H9 (cell line): Measurements from ENCODE around the gene POGLUT2. TPM values are rescaled to one million over a fixed set of nuclear protein-coding genes. Genes with fewer than 3 reads are reported as not detected.

Source experiments
- DNase-seq: peaks from one replicate; pipeline ENCODE4 v3.0.0-alpha.2; 2017
- H2AFZ ChIP-seq: one replicate; pipeline ENCODE4 v1.6.1; 2013; ENCODE audit warnings: mild to moderate bottlenecking, low read length, control low read depth, moderate library complexity
- H2AK5ac ChIP-seq: 2 replicates; pipeline ENCODE4 v1.6.1; 2013; ENCODE audit warnings: low read length, control low read depth, mixed read lengths; ENCODE audit not compliant: insufficient read length
- H2BK120ac ChIP-seq: one replicate; pipeline ENCODE4 v1.6.1; 2013; ENCODE audit warnings: low read depth, mild to moderate bottlenecking, low read length, control low read depth, inconsistent platforms; ENCODE audit not compliant: poor library complexity, severe bottlenecking
- H2BK12ac ChIP-seq: 2 replicates; pipeline ENCODE4 v1.6.1; 2013; ENCODE audit warnings: low read length, control low read depth, mixed read lengths, low read depth; ENCODE audit not compliant: insufficient read length
- H2BK15ac ChIP-seq: 2 replicates; pipeline ENCODE4 v1.6.1; 2013; ENCODE audit warnings: low read depth, low read length, control low read depth
- H2BK20ac ChIP-seq: one replicate; pipeline ENCODE4 v1.6.1; 2013; ENCODE audit warnings: low read depth, mild to moderate bottlenecking, low read length, control low read depth, inconsistent platforms; ENCODE audit not compliant: poor library complexity, severe bottlenecking
- H2BK5ac ChIP-seq: 2 replicates; pipeline ENCODE4 v1.6.1; 2013; ENCODE audit warnings: low read length, control low read depth, mixed read lengths; ENCODE audit not compliant: insufficient read length
- H3K14ac ChIP-seq: 2 replicates; pipeline ENCODE4 v1.6.1; 2013; ENCODE audit warnings: low read length, control low read depth; ENCODE audit not compliant: insufficient read depth
- H3K18ac ChIP-seq: 2 replicates; pipeline ENCODE4 v1.6.1; 2013; ENCODE audit warnings: low read depth, mild to moderate bottlenecking, mixed read lengths, low read length, control low read depth; ENCODE audit not compliant: insufficient read length
- H3K23ac ChIP-seq: 2 replicates; pipeline ENCODE4 v1.6.1; 2013; ENCODE audit warnings: low read length, control low read depth, mixed read lengths, low read depth; ENCODE audit not compliant: insufficient read length
- H3K23me2 ChIP-seq: 2 replicates; pipeline ENCODE4 v1.6.1; 2013; ENCODE audit warnings: low read depth, mild to moderate bottlenecking, mixed read lengths, low read length, control low read depth; ENCODE audit not compliant: insufficient read length, poor library complexity, severe bottlenecking
- H3K27ac ChIP-seq: 2 replicates; pipeline ENCODE4 v1.5.1; 2013; ENCODE audit warnings: low read length, control low read depth, mixed read lengths, low read depth; ENCODE audit not compliant: insufficient read length
- H3K27me3 ChIP-seq: 2 replicates; pipeline ENCODE4 v1.6.1; 2013; ENCODE audit warnings: low read length, control low read depth, inconsistent platforms; ENCODE audit not compliant: insufficient read depth
- H3K4ac ChIP-seq: 2 replicates; pipeline ENCODE4 v1.6.1; 2013; ENCODE audit warnings: low read depth, mild to moderate bottlenecking, control low read depth, inconsistent platforms, low read length, moderate library complexity
- H3K4me1 ChIP-seq: 2 replicates; pipeline ENCODE4 v1.6.1; 2013; ENCODE audit warnings: low read length, control low read depth, inconsistent platforms; ENCODE audit not compliant: insufficient read depth
- H3K4me2 ChIP-seq: 2 replicates; pipeline ENCODE4 v1.6.1; 2013; ENCODE audit warnings: low read length, control low read depth, mixed read lengths; ENCODE audit not compliant: insufficient read length, insufficient read depth
- H3K56ac ChIP-seq: 2 replicates; pipeline ENCODE4 v1.6.1; 2013; ENCODE audit warnings: low read depth, mild to moderate bottlenecking, mixed read lengths, low read length, control low read depth; ENCODE audit not compliant: insufficient read length
- H3K79me1 ChIP-seq: 2 replicates; pipeline ENCODE4 v1.6.1; 2013; ENCODE audit warnings: low read depth, mild to moderate bottlenecking, moderate library complexity, low read length, control low read depth, inconsistent platforms; ENCODE audit not compliant: insufficient read depth, poor library complexity, severe bottlenecking
- H3K79me2 ChIP-seq: 2 replicates; pipeline ENCODE4 v1.6.1; 2013; ENCODE audit warnings: low read length, control low read depth, inconsistent platforms; ENCODE audit not compliant: insufficient read depth
- H3K9ac ChIP-seq: 2 replicates; pipeline ENCODE4 v1.6.1; 2013; ENCODE audit warnings: low read length, control low read depth, mixed read lengths; ENCODE audit not compliant: insufficient read length; ENCODE audit errors: extremely low read depth
- H3K9me3 ChIP-seq: one replicate; pipeline ENCODE4 v1.6.1; 2013; ENCODE audit warnings: low read depth, low read length, inconsistent platforms; ENCODE audit not compliant: control insufficient read depth
- H3T11ph ChIP-seq: one replicate; pipeline ENCODE4 v1.6.1; 2013; ENCODE audit warnings: mild to moderate bottlenecking, low read length, control low read depth, inconsistent platforms
- H4K20me1 ChIP-seq: one replicate; pipeline ENCODE4 v1.6.1; 2013; ENCODE audit not compliant: control insufficient read depth, insufficient read length, insufficient read depth
- H4K5ac ChIP-seq: 2 replicates; pipeline ENCODE4 v1.6.1; 2013; ENCODE audit warnings: low read depth, mild to moderate bottlenecking, mixed read lengths, low read length, control low read depth; ENCODE audit not compliant: insufficient read length
- H4K8ac ChIP-seq: replicated peaks from 2 replicates; pipeline ENCODE4 v1.6.1; 2013; ENCODE audit warnings: low read length, control low read depth, mixed read lengths, low read depth; ENCODE audit not compliant: insufficient read length
- H4K91ac ChIP-seq: 2 replicates; pipeline ENCODE4 v1.6.1; 2013; ENCODE audit warnings: low read depth, mild to moderate bottlenecking, moderate library complexity, mixed read lengths, low read length, control low read depth; ENCODE audit not compliant: insufficient read length
- H3K27ac Mint-ChIP-seq, 3 experiments: 2 replicates in 2 of 3; 3 replicates in 1 of 3; pipeline ENCODE4 v1.8.0; 2020 to 2021; ENCODE audit warnings: mixed read lengths in 3 of 3, mild to moderate bottlenecking in 1 of 3, moderate library complexity in 1 of 3
- H3K27me3 Mint-ChIP-seq: 2 replicates; pipeline ENCODE4 v1.8.0; 2021; ENCODE audit warnings: low read depth, mild to moderate bottlenecking, moderate library complexity, mixed read lengths
- H3K36me3 Mint-ChIP-seq, 3 experiments: 2 replicates in 2 of 3; 3 replicates in 1 of 3; pipeline ENCODE4 v1.8.0; 2020 to 2021; ENCODE audit warnings: low read depth in 3 of 3, mixed read lengths in 3 of 3; ENCODE audit not compliant: insufficient read depth in 1 of 3
- H3K4me1 Mint-ChIP-seq, 2 experiments: 2 replicates each; pipeline ENCODE4 v1.8.0; 2020; ENCODE audit warnings: mixed read lengths in 2 of 2
- H3K4me3 Mint-ChIP-seq, 2 experiments: 2 replicates in 1 of 2; 3 replicates in 1 of 2; pipeline ENCODE4 v1.8.0; 2020 to 2021; ENCODE audit warnings: mild to moderate bottlenecking in 2 of 2, mixed read lengths in 2 of 2, moderate library complexity in 1 of 2
- H3K9me3 Mint-ChIP-seq, 2 experiments: 2 replicates in 1 of 2; 3 replicates in 1 of 2; pipeline ENCODE4 v1.8.0; 2020; ENCODE audit warnings: mild to moderate bottlenecking in 2 of 2, mixed read lengths in 2 of 2, moderate library complexity in 1 of 2
- CTCF ChIP-seq: fragments of 200-600 bp; sonication (generic); conservative IDR thresholded peaks from 3 replicates; pipeline ENCODE4 v1.8.0; 2021; ENCODE audit warnings: antibody characterized with exemption, mild to moderate bottlenecking
- WGBS: extraction: QIAGEN DNeasy Blood & Tissue Kit; methylation state at CpG from one replicate; pipeline ENCODE4 v1.1.7; 2013; ENCODE audit warnings: missing lambda C conversion rate, low lambda C conversion rate, mixed read lengths; ENCODE audit not compliant: insufficient read length; ENCODE audit errors: extremely low coverage; 5-methylcytosine and 5-hydroxymethylcytosine counted together
- total RNA-seq: library from RNA; stranded (reverse); gene quantifications from 2 replicates; pipeline ENCODE4 v1.2.1, GENCODE V29; 2021

POGLUT2 gene
- total RNA-seq, 1 experiment from 2014 or later, result 23.5 TPM

DNA sequence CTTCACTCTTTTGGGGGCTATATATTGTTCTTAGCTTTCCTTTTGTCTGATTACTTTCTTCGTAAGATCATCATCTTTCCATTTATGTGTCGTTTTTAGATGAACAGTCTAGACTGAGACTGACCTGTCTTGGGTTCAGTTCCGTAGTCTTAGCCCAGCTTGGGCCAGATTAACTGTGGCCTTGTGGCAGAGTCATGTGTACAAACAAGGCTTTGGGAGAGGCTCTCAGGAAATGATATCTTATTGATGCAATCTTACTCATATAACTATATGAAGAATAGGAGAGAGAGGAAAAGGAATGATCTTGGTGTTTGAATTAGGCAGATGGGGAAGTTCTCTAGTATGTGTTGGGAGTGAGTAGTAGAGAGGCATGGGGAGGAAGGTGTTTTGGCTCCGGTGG is 40.2 kb upstream of the POGLUT2 start:
- Histone ChIP-seq H3K9me3 (no peaks in the 10 kb centered on the region), H3K23ac (no peak overlapping the region), H2BK15ac (no peak overlapping the region), H3K4me1 (no peaks in the 10 kb centered on the region), H2BK12ac (no peak overlapping the region), H3K79me2 (no peaks in the 10 kb centered on the region), H3K56ac (no peak overlapping the region), H3K27ac (no peak overlapping the region), H3K4me2 (no peak overlapping the region), H2AFZ (no peak overlapping the region), H3K18ac (no peak overlapping the region), H2BK20ac (no peak overlapping the region), H4K8ac (no peak overlapping the region), H3K27me3 (no peaks in the 10 kb centered on the region), H2AK5ac (no peak overlapping the region), H3K14ac (no peak overlapping the region), H2BK5ac (no peak overlapping the region), H3K9ac (no peak overlapping the region), H3K4ac (no peak overlapping the region), H3K23me2 (no peaks in the 10 kb centered on the region), H4K5ac (no peak overlapping the region), H2BK120ac (no peak overlapping the region), H3K79me1 (no peaks in the 10 kb centered on the region), H4K91ac (no peak overlapping the region), H4K20me1 (no peaks in the 10 kb centered on the region), H3T11ph (no peak overlapping the region)
- TF ChIP-seq CTCF, result no peak
- no peaks in the 10 kb centered on the region for H3K9me3 Mint-ChIP-seq
- H3K27me3 Mint-ChIP-seq, result no peaks in the 10 kb centered on the region
- H3K36me3 Mint-ChIP-seq, result no peaks in the 10 kb centered on the region; a peak in 2 of 7 replicates
- no peak for DNase-seq
- no CpG with 5 or more reads among the region's 4 CpGs for WGBS
- H3K27ac Mint-ChIP-seq, result no peak overlapping the region
- H3K4me1 Mint-ChIP-seq, result no peaks in the 10 kb centered on the region
- no peak overlapping the region for H3K4me3 Mint-ChIP-seq
